SK-N-SH (cell line): Measurements from ENCODE around the gene C4BPB. TPM values are rescaled to one million over a fixed set of nuclear protein-coding genes. Genes with fewer than 3 reads are reported as not detected.

ENCODE experiments used
- CTCF ChIA-PET: fragments of 300-600, 350-600 bp; formaldehyde crosslinking; extraction: SDS; loops from one replicate; lab custom pipeline; 2021; lab: Yijun Ruan, JAX
- POLR2A ChIA-PET: fragments of 350-600 bp; sonication (Branson Sonifier 250); formaldehyde crosslinking; extraction: SDS; loops from one replicate; lab custom pipeline; 2020; ENCODE audit warnings: antibody characterized with exemption, inconsistent platforms; lab: Yijun Ruan, JAX
- DNase-seq: peaks from one replicate; pipeline ENCODE4 v3.0.0; 2012
- H2AFZ ChIP-seq: fragments of 200-600 bp; sonication (generic); 2 replicates; pipeline ENCODE4 v1.8.1; 2016; ENCODE audit warnings: antibody characterized with exemption, mild to moderate bottlenecking, low read depth
- H3F3A ChIP-seq: fragments of 200-600 bp; sonication (generic); replicated peaks from 2 replicates; pipeline ENCODE3; 2016; ENCODE audit warnings: antibody characterized with exemption, mild to moderate bottlenecking; ENCODE audit not compliant: insufficient read depth
- H3K27ac ChIP-seq, 2 experiments: fragments of 200-500 bp in 1 of 2; fragments of 200-600 bp in 1 of 2; sonication (Bioruptor generic) in 1 of 2; sonication (generic), shearing (Covaris generic) in 1 of 2; 2 replicates each; pipeline versions ENCODE4 v1.5.1 to v1.6.1; 2014 to 2016; ENCODE audit warnings: low read depth in 2 of 2, inconsistent platforms in 1 of 2, low read length in 1 of 2, mild to moderate bottlenecking in 1 of 2, mixed read lengths in 1 of 2
- H3K27me3 ChIP-seq: fragments of 200-600 bp; sonication (generic), shearing (Covaris generic); 2 replicates; pipeline ENCODE4 v1.6.1; 2016; ENCODE audit warnings: mixed run types; ENCODE audit not compliant: insufficient read depth
- H3K36me3 ChIP-seq, 2 experiments: fragments of 200-500 bp in 1 of 2; fragments of 200-600 bp in 1 of 2; sonication (Bioruptor generic) in 1 of 2; sonication (generic) in 1 of 2; replicated peaks in 1 of 2; 2 replicates each; pipeline versions ENCODE3 to v1.5.1; 2014 to 2016; ENCODE audit warnings: low read length in 1 of 2, mild to moderate bottlenecking in 1 of 2; ENCODE audit not compliant: insufficient read depth in 2 of 2, control insufficient read depth in 1 of 2
- H3K4me1 ChIP-seq, 2 experiments: fragments of 200-500 bp in 1 of 2; fragments of 200-600 bp in 1 of 2; sonication (Bioruptor generic) in 1 of 2; sonication (generic), shearing (Covaris generic) in 1 of 2; 2 replicates each; pipeline versions ENCODE4 v1.5.1 to v1.6.1; 2014 to 2016; ENCODE audit warnings: low read depth in 1 of 2, low read length in 1 of 2, mixed run types in 1 of 2; ENCODE audit not compliant: insufficient read depth in 2 of 2, control insufficient read depth in 1 of 2
- H3K4me2 ChIP-seq: fragments of 200-600 bp; sonication (generic), shearing (Covaris generic); 2 replicates; pipeline ENCODE4 v1.6.1; 2017; ENCODE audit warnings: mixed run types
- H3K4me3 ChIP-seq, 2 experiments: fragments of 200-500 bp in 1 of 2; fragments of 200-600 bp in 1 of 2; sonication (Bioruptor generic) in 1 of 2; sonication (generic), shearing (Covaris generic) in 1 of 2; 2 replicates each; pipeline versions ENCODE4 v1.5.1 to v1.8.1; 2014 to 2016; ENCODE audit warnings: low read depth in 2 of 2, inconsistent platforms in 1 of 2, low read length in 1 of 2, mild to moderate bottlenecking in 1 of 2, mixed read lengths in 1 of 2, moderate library complexity in 1 of 2
- H3K79me2 ChIP-seq: fragments of 200-600 bp; sonication (generic); 2 replicates; pipeline ENCODE4 v1.8.1; 2017; ENCODE audit warnings: mild to moderate bottlenecking; ENCODE audit not compliant: insufficient read depth
- H3K9ac ChIP-seq: fragments of 200-600 bp; sonication (generic); 2 replicates; pipeline ENCODE4 v1.6.1; 2017; ENCODE audit warnings: mixed run types
- H3K9me2 ChIP-seq: fragments of 200-600 bp; sonication (generic); 2 replicates; pipeline ENCODE4 v1.6.1; 2017; ENCODE audit warnings: mixed run types
- H3K9me3 ChIP-seq: fragments of 200-600 bp; sonication (generic); 2 replicates; pipeline ENCODE4 v1.6.1; 2017; ENCODE audit warnings: mixed run types, mild to moderate bottlenecking, moderate library complexity
- H4K20me1 ChIP-seq: fragments of 200-600 bp; sonication (generic); 2 replicates; pipeline ENCODE4 v1.6.1; 2017; ENCODE audit warnings: mild to moderate bottlenecking, mixed run types; ENCODE audit not compliant: insufficient read depth
- ELF1 ChIP-seq: IDR thresholded peaks from 2 replicates; pipeline ENCODE4 v1.4.0; 2012
- FOXM1 ChIP-seq: IDR thresholded peaks from 2 replicates; pipeline ENCODE4 v1.4.0; 2012; ENCODE audit warnings: low read depth, mild to moderate bottlenecking
- IRF3 ChIP-seq: fragments of 150-350 bp; IDR thresholded peaks from 2 replicates; pipeline ENCODE4 v1.6.1; 2016; ENCODE audit warnings: mild to moderate bottlenecking, low read depth, low read length
- JUND ChIP-seq: IDR thresholded peaks from 2 replicates; pipeline ENCODE4 v1.4.0; 2012
- MAX ChIP-seq: IDR thresholded peaks from 2 replicates; pipeline ENCODE4 v1.4.0; 2012; ENCODE audit warnings: low read depth
- MXI1 ChIP-seq: IDR thresholded peaks from 2 replicates; pipeline ENCODE4 v1.6.1; 2012; ENCODE audit warnings: mild to moderate bottlenecking, low read depth, low read length, improper control_type of control experiment
- NFIC ChIP-seq: IDR thresholded peaks from 2 replicates; pipeline ENCODE4 v1.4.0; 2012; ENCODE audit warnings: borderline replicate concordance
- PBX3 ChIP-seq: IDR thresholded peaks from 2 replicates; pipeline ENCODE4; 2012
- POLR2AphosphoS5 ChIP-seq: IDR thresholded peaks from 2 replicates; pipeline ENCODE4 v1.6.1; 2012; ENCODE audit warnings: low read depth, low read length
- RCOR1 ChIP-seq: fragments of 150-350 bp; IDR thresholded peaks from 2 replicates; pipeline ENCODE4 v1.6.1; 2017; ENCODE audit warnings: antibody characterized with exemption, low read length
- RFX5 ChIP-seq: IDR thresholded peaks from 2 replicates; pipeline ENCODE4 v1.6.1; 2012; ENCODE audit warnings: mild to moderate bottlenecking, improper control_type of control experiment, low read length
- SIN3A ChIP-seq: IDR thresholded peaks from 2 replicates; pipeline ENCODE4 v1.6.1; 2012; ENCODE audit warnings: low read depth, mild to moderate bottlenecking, low read length, moderate library complexity, borderline replicate concordance
- SMC3 ChIP-seq: IDR thresholded peaks from 2 replicates; pipeline ENCODE4 v1.6.1; 2012; ENCODE audit warnings: low read depth, low read length, improper control_type of control experiment
- TEAD4 ChIP-seq: IDR thresholded peaks from 2 replicates; pipeline ENCODE4 v1.4.0; 2012; ENCODE audit warnings: mild to moderate bottlenecking, borderline replicate concordance; ENCODE audit not compliant: insufficient read depth
- YY1 ChIP-seq: IDR thresholded peaks from 2 replicates; pipeline ENCODE4 v1.4.0; 2012; ENCODE audit warnings: low read depth, mild to moderate bottlenecking
- WGBS: methylation state at CpG from one replicate; pipeline ENCODE4 v1.1.6; 2017; ENCODE audit warnings: low lambda C conversion rate; 5-methylcytosine and 5-hydroxymethylcytosine counted together
- polyA plus RNA-seq, 3 experiments: library from polyadenylated mRNA; depleted of rRNA; stranded (reverse); fragments of >200 nt; gene quantifications; 2 replicates each; pipeline ENCODE4 v1.2.3, GENCODE V29; 2012
- TF ChIP-seq, protein P1 (sequence below): fragments of 150-350 bp; IDR thresholded peaks from 2 replicates; pipeline ENCODE4 v1.6.1; 2017; ENCODE audit warnings: antibody characterized with exemption, low read length, low read depth, borderline replicate concordance
- TF ChIP-seq, protein P2 (sequence below): fragments of 200-600 bp; sonication (generic); IDR thresholded peaks from 2 replicates; pipeline ENCODE4 v1.6.1; 2017; ENCODE audit warnings: antibody characterized with exemption, mild to moderate bottlenecking, moderate library complexity

The C4BPB gene
- polyA plus RNA-seq, 1 of the 3 experiments (the other 2 are of a cell fraction), result not detected

DNA sequence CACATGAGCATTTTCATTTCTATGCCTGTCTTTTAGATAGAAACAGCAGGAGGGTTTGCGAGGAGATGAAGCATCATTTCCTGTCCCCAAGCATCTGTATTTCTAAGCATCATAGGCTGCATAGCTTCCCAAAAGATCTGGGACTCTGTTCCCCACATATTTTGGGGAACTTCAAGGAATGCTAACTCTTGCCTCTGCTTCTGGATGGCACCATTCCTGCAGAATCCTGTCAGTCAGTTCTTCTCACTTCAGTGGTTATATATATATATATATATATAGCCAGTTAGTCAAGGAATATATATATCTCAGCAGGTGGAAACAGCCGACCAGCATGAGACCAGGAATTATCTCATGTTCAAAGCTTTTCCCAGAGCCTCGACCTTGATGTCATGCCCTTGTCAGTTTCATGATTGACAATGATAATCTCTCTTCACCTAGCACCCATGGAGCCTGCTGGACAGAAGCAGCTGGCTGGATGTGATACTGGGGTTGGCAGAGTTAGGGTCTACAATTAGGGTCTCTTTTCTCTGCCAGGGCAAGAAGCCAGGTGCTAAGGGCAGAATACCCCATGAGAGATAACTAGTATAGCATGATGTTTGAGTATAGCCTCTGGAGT, 33.2 kb upstream of the C4BPB start (continued):
- no peak for TF ChIP-seq PBX3
- TF ChIP-seq, protein P1, sequence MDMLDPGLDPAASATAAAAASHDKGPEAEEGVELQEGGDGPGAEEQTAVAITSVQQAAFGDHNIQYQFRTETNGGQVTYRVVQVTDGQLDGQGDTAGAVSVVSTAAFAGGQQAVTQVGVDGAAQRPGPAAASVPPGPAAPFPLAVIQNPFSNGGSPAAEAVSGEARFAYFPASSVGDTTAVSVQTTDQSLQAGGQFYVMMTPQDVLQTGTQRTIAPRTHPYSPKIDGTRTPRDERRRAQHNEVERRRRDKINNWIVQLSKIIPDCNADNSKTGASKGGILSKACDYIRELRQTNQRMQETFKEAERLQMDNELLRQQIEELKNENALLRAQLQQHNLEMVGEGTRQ, result no peak
- TF ChIP-seq MAX, result no peak
- TF ChIP-seq ELF1, result no peak
- no peak for TF ChIP-seq SMC3
- no peak for TF ChIP-seq RCOR1
- TF ChIP-seq FOXM1, result no peak
- TF ChIP-seq JUND, result no peak
- no peak for TF ChIP-seq IRF3
- TF ChIP-seq YY1, result no peak
- no peak for TF ChIP-seq RFX5
- TF ChIP-seq, all 33 proteins: peak for 0

DNA sequence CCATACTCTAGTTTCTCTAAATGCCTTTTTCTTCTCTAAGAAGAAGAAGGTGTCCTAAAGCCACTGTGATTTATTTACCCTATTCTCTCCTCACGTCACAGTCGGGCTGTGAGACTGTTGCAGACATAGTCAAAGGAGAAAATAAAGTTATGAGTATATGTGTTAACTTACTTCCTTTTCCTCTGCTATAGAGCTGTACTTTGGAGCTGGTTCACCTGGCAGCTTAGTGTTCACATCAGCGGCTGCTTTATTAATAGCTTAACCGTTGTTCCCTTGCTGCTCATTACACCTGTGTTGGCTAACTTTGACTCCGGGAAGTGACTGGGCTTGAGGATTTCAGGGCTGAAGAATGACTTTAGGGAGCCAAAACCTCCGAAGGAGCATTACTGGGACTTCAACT, 32.0 kb upstream of the C4BPB start:
- WGBS, result 91% methylated on average over 6 of the region's 6 CpGs
- peaks cover 0 to 4% of the 10 kb centered on the region in 2 experiments for H3K36me3 ChIP-seq

More for the DNA sequence above, 32.0 kb upstream of the C4BPB start:
- Histone ChIP-seq H3K4me3 (no peak overlapping the region), H3K4me1 (peaks cover 9% of the 10 kb centered on the region in 2 experiments; a peak in 3 of 4 replicates), H3K79me2 (no peaks in the 10 kb centered on the region), H2AFZ (no peak overlapping the region), H3K4me2 (no peak overlapping the region), H3K27ac (no peak overlapping the region), H3K9ac (no peak overlapping the region), H3F3A (peaks cover 13% of the 10 kb centered on the region), H4K20me1 (no peaks in the 10 kb centered on the region), H3K27me3 (no peaks in the 10 kb centered on the region), H3K9me2 (no peaks in the 10 kb centered on the region), H3K9me3 (no peaks in the 10 kb centered on the region)
- TF ChIP-seq, protein P2, sequence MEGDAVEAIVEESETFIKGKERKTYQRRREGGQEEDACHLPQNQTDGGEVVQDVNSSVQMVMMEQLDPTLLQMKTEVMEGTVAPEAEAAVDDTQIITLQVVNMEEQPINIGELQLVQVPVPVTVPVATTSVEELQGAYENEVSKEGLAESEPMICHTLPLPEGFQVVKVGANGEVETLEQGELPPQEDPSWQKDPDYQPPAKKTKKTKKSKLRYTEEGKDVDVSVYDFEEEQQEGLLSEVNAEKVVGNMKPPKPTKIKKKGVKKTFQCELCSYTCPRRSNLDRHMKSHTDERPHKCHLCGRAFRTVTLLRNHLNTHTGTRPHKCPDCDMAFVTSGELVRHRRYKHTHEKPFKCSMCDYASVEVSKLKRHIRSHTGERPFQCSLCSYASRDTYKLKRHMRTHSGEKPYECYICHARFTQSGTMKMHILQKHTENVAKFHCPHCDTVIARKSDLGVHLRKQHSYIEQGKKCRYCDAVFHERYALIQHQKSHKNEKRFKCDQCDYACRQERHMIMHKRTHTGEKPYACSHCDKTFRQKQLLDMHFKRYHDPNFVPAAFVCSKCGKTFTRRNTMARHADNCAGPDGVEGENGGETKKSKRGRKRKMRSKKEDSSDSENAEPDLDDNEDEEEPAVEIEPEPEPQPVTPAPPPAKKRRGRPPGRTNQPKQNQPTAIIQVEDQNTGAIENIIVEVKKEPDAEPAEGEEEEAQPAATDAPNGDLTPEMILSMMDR, result no peak
- TF ChIP-seq POLR2AphosphoS5 (no peak), SIN3A (no peak), MXI1 (no peak), TEAD4 (no peak), ELF1 (no peak), FOXM1 (no peak), NFIC (no peak)
- POLR2A ChIA-PET, result no interaction called here
- CTCF ChIA-PET, result interaction anchor here (0.8 kb wide), 1 partner anchor 15 kb away, joined by 3 read pairs; no protein-coding TSS in a partner anchor
- no peak for DNase-seq
